Measurements from ENCODE around the gene RSRP1.

RSRP1 gene

GRCh38 chr1:25197235-25197975 is 49.8 kb downstream of the RSRP1 start:
- in situ Hi-C loops (cut with MboI; ENCODE audit: low pct_unique_long_range_greater_than_20kb, low sequenced_read_pairs, unreplicated experiment): no loop called here
- TF ChIP-seq CTCF (IDR thresholded peaks at IDR 0.05; ENCODE audit: extremely low read depth, insufficient read depth, missing control alignments): no peak
- no peak for DNase-seq (ENCODE audit: low spot score)

- DNase-seq (ENCODE audit: low spot score): no peak
- no peak for TF ChIP-seq CTCF (IDR thresholded peaks at IDR 0.05; ENCODE audit: extremely low read depth, insufficient read depth, missing control alignments)
- in situ Hi-C loops (cut with MboI; ENCODE audit: low pct_unique_long_range_greater_than_20kb, low sequenced_read_pairs, unreplicated experiment): no loop called here
These were observed 50.4 kb downstream of the RSRP1 start for GRCh38 chr1:25196830-25197229.

GRCh38 chr1:25195835-25196234 is 51.4 kb downstream of the RSRP1 start:
- no peak for DNase-seq (ENCODE audit: low spot score)
- in situ Hi-C loops (cut with MboI; ENCODE audit: low pct_unique_long_range_greater_than_20kb, low sequenced_read_pairs, unreplicated experiment): no loop called here
- no peak for TF ChIP-seq CTCF (IDR thresholded peaks at IDR 0.05; ENCODE audit: extremely low read depth, insufficient read depth, missing control alignments)

GRCh38 chr1:25194572-25195020 is 52.7 kb downstream of the RSRP1 start:
- in situ Hi-C loops (cut with MboI; ENCODE audit: low pct_unique_long_range_greater_than_20kb, low sequenced_read_pairs, unreplicated experiment): no loop called here
- TF ChIP-seq CTCF (IDR thresholded peaks at IDR 0.05; ENCODE audit: extremely low read depth, insufficient read depth, missing control alignments): no peak
- no peak for DNase-seq (ENCODE audit: low spot score)

- in situ Hi-C loops (cut with MboI; ENCODE audit: low pct_unique_long_range_greater_than_20kb, low sequenced_read_pairs, unreplicated experiment): no loop called here
- no peak for TF ChIP-seq CTCF (IDR thresholded peaks at IDR 0.05; ENCODE audit: extremely low read depth, insufficient read depth, missing control alignments)
- no peak for DNase-seq (ENCODE audit: low spot score)
These were observed 53.2 kb downstream of the RSRP1 start for GRCh38 chr1:25194054-25194453.

GRCh38 chr1:25193229-25193628 is 54.0 kb downstream of the RSRP1 start:
- TF ChIP-seq CTCF (IDR thresholded peaks at IDR 0.05; ENCODE audit: extremely low read depth, insufficient read depth, missing control alignments): no peak
- DNase-seq (ENCODE audit: low spot score): no peak
- in situ Hi-C loops (cut with MboI; ENCODE audit: low pct_unique_long_range_greater_than_20kb, low sequenced_read_pairs, unreplicated experiment): no loop called here
